Occipital lobe (tissue), 2 donors: ENCODE measurements around the gene GFER. TPM values are rescaled to one million over a fixed set of nuclear protein-coding genes. Genes with fewer than 3 reads are reported as not detected.

Experiments used
- DNase-seq: peaks from one replicate; lab custom pipeline; 2025; lab: John Stamatoyannopoulos, UW
- total RNA-seq: library from RNA; depleted of rRNA; stranded (reverse); fragments of >200 nt; gene quantifications from one replicate; pipeline ENCODE4 v1.2.3, GENCODE V29; 2014

Gene GFER
- total RNA-seq, 1 donor from 2014 or later = 10.9 TPM

DNA sequence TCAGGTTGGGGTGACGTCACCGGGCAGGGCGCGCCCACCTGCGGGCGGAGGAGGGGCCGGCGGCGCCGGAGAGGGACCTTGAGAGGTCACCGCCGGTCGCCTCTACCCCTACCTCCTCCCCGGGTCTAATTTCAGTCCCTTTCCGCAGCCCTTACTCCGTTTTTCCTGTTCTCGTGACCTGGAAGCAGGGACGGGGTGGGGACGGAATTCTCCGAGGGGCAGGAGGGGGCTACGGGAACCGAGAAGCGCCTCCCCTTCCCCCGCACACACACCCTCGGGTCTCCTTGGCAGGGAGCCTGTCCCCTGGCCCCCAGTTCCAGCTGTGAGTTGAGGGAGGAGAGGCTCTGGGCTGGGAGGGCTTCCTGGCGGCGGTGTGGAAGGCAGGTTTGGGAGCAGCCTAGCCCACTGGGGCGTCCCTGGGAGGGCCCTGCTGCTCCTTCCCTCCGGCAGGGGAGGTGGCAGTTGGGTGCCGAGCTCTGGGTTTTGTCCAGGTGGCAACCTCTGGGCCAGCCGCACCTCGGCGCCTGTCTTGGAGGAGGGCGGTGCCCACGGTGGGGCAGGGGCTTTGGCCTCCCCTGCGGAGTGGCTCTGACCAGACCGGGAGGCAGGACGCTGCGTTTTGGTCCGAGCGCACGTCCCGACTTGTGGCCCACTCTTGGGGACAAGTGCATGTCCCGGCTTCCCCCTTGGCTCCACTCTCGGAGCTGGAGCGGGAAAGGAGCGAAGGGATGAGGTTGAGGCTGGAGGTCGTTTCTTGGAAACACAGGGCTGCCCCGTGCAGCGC, 6.5 kb downstream of the GFER start:
- no peak for DNase-seq

DNA sequence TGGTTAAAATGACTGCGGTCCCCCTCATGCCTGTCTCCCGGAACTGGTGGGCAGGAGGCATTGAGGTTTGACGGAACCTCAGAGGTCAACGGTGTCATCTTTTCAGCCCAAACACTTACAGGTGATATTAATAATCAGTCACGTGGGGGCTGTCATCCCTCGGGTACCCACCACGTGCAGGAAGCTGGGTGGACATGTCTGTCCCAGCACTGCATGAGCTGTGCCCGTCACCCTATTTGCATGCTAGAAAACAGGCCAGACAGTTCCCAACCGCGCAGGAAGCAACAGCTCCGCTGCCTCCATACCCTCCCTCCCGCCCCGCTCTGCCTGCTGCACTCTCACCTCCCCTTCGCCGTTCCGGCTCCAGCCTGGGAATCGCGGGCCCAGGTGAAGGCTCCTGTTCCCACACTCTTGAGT, 7.2 kb downstream of the GFER start:
- no peak for DNase-seq

DNA sequence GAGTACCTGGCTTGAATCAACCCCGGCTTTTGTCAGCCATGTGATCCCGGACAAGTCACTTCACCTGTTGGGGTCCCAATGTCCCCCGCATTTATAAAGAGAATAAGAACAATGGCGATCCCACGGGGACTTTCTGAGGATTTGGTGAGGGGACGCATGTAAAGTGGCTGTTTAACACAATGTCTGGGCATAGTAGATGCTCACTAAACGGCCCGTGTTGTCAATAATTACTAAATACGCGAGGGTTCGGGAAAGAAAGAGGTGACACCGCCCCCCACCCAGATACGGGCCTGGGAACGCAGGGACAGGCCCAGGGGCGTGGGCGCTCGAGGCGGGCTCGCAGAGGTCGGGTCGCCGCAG, 7.6 kb downstream of the GFER start:
- DNase-seq = no peak

DNA sequence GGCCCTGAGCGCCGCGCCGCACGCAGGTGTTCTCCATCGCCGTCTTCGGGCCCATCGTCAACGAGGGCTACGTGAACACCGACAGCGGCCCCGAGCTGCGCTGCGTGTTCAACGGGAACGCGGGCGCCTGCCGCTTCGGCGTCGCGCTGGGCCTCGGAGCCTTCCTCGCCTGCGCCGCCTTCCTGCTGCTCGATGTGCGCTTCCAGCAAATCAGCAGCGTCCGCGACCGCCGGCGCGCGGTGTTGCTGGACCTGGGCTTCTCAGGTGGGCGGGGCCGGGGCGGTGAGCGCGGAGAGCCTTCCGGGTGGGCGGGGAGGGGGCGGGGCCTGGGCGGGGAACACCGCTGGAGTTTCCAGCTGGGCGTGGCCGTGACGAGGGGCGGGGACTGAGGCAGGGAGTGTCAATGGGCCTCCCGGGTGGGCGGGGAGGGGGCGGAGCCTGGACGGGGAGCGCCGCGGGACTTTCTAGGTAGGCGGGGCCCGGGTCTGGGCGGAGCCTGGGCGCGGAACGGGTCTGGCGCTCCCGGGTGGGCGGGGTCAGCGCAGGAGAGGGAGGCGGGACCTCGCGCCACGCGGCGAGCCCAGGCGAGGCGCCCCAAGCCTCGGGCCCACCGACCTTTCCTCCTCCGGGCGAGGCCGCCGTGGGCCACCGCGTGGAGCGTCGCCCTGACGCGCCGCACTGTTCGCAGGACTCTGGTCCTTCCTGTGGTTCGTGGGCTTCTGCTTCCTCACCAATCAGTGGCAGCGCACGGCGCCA, 8.1 kb downstream of the GFER start:
- DNase-seq = peak; percentile 87

DNA sequence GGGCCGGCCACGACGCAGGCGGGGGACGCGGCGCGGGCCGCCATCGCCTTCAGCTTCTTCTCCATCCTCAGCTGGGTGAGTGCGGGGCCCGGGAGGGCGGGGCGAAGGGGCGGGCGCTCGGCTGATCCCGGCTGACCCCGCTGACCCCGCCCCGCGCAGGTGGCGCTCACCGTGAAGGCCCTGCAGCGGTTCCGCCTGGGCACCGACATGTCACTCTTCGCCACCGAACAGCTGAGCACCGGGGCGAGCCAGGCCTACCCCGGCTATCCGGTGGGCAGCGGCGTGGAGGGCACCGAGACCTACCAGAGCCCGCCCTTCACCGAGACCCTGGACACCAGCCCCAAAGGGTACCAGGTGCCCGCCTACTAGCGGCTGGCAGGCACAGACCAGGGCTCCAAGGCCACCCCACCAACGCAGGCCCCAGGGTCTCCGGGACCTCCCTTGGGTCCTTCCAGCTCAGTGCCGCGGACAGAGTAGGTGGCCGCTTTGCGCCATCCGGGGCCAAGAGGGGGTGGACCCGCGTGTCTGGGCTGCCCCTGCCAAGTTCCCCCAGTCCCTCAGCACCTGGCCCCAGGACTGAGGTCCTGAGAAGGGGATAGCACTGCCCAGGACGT, 8.8 kb downstream of the GFER start:
- DNase-seq = no peak

DNA sequence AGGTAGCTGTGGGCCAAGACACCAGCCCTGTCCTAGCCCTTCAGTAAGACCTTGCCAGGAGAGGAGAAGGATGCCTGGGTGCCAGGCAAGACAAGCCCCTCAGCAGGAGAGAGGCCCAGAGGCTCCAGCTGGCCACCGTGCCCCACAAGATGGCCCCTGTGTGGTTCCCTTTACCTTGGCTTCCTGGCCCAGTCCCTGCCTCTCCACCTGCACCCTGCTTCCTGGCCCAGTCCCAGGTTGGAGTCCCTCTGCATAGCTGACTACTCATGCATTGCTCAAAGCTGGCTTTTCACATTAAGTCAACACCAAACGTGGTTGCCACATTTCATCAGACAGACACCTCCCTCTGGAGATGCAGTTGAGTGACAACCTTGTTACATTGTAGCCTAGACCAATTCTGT, 9.7 kb downstream of the GFER start:
- no peak for DNase-seq

DNA sequence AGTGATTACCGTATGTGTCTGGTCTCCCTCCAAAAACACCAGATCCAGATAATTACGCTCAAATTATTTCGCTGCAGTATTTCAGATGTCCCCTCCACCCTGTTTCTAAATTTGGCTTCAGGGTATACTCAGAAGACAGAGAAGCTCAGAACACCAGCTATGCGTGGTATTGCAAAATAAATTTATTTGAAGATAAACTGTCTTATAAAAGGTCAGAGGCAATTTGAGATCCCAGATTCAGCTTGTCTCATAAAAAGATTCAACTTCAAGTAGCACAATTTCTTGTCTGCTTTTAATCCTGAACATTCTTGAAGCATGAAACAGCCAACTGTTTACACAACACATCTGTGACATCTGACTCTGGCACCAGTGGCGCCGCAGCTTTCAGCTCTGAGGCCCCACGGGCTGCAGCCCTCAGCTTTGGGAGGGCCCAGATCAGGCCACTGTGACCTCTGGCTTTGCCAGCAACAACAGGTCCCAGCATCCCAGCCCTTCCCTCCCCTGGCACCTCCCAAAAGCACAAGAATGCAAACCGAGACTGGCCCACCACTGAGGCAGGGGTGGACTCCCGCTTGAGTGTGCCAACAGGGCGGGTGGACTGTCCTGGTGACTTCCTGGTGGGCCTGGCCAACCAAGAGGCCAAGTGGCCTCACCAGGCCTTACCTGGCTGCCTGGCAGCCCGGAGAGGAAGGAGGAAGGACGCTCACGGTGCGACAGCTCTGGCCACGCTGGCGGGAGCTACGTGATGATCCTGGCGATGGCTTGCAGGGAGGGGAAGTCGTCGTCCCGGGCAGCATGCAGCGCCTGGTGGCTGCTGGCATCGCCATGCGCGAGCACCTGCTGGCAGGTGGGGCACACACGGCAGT, 13.7 kb downstream of the GFER start:
- DNase-seq = no peak

DNA sequence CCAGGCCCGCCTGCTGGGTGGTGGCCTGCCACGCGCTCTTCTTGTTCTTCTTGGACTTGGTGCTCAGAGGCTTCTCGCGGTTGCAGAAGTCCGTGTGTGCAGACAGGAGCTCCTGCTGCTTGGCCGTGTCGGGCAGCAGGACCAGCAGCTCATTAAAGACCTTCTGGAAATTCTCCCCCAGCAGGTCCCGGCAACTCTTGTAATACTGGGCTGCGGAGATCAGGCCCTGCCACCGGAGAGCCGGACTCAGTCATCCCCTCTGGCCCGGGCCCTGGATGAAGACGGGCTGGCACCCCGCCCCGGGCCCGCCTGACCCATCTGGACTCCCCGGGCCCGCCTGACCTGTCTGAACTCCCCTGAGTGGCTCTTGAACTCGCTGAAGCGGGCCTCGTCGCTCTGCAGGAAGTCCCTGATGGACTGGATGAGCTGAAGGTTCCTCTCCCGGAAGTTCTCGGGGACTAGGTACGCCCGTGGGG, 14.4 kb downstream of the GFER start:
- DNase-seq = no peak

DNA sequence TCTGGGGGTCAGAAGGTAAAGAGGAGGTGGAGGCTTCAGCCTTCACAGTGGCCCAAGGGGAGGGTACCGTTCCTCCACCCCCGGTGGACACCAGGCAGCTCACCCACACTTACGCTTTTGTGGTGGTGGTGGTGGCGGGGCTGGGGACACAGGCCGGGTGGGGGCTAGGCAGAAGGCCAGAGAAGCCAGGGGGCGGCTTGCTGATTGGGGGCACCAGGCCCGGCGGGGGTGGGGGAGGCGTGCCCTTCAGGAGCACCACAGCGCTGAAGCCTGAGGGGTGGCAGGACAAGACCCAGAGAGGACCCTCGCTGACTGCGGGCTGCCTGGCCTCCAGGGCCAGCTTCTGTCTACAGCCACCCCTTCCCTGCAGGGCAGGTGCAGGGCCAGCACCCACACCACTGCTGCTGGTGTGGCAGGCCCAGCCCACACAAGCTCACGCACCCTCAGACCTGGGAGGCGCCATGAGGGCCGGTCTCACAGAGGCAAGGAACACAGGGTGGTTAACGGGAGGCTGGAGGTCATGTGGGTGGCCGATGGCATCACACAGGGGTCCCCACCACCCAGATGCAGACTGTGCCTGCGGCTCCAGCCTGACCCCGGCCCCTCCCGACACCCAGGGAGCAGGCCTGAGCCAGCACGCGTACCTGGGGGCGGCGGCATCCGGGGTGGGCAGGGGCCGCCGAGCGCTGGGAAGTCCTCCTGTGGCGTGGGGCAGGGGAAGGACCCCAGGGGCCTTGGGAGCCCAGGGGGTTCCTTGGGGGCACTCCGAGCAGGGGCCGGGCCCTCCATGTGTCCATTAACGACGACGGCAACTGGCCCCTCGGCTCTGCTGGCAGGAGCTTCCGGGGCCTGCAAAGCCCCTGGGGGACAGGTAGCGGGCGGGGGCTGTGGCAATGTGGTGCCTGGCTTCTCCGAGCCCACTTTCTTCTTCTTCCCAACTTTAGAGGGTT, 15.1 kb downstream of the GFER start:
- DNase-seq = no peak

DNA sequence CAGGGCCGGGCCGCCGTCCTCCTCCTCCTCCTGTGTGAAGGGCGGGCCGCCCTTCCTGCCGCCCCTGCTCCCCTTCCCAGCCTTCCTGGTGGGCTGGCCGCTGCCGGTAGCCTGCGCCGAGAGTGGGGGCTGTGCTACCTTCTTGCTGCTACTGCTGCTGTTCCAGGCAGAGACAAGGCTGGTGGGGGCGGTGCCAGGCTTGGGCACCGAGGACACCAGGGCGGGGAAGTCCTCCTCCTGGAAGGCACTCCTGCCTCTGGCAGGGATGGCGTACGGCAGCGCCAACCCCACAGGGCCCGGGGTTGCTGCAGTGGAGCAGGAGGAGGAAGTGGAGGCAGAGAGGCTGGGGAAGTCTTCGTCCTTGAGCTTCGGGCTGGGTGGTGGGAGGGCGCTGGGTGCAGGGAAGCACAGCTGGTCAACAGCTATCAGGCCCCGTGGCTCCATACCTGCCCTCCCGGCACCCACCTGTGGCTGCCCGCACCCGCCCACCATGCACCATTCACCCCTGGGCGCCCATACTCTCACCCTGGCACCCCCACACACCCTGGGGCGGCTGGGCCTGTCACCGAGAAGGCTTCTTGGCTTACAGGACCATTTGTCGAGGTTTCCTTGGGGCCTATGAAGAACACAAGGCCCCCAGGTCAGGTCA, 16.0 kb downstream of the GFER start:
- no peak for DNase-seq

DNA sequence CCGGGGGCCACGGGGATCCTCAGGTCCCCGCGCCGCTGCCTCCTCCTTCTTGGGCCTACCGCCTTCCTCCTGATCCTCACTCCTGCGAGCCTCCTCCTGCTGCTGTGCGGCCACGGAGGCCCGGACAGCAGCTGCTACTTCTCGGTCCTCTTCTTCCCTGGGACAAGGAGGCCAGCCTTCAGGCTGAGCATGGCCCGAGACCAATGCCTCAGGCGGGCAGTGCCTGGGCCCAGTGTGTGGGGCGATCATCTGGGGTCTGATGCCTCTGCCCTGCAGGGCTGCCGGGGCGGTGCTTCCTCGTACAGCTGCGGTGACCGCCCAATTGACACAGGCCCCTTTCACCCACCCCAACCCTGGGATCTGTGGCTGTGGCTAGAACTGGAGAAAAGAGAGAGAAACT, 17.0 kb downstream of the GFER start:
- no peak for DNase-seq

DNA sequence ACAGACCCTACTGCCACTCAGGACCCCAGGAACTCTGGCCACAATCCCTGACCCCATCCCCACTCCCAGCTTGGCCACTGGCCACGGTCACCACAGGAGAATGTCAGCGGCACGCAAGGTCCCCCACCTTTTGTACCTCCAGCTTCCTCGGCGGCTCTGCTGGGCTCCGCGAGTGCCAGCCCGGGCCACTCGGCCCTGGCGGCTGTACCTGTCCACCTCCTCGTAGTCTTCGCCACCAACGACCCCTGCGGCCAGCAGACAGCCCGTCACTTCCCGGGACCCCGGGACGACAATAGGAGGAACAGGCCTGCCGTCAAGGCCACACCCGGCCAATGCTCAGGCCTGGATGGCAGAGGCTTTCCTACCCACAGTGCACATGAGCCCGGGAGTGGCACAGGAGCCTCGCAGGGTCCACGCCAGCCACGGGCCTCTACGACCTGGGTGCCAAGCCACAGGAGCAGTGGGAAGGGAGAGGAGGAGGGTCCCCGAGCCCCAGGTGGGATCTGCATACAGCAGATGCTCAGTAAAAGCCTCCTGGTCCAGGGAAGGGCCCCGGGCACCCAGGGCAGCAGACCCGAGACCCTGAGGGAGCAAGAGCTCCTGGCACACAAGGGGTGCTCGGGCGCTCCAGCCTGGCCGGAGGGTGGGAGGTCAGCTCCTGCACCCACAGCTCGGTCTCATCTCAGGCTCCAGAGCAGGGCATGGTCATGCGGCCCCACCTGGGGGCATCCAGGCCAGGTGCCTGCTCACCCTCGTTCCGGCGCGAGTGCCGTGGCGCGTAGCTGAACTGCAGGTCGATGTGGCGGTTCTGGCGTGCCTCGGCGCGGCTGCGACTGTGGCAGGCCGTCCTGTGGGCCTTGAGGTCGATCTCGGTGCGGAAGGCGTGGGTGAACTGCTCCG, 17.7 kb downstream of the GFER start:
- no peak for DNase-seq

DNA sequence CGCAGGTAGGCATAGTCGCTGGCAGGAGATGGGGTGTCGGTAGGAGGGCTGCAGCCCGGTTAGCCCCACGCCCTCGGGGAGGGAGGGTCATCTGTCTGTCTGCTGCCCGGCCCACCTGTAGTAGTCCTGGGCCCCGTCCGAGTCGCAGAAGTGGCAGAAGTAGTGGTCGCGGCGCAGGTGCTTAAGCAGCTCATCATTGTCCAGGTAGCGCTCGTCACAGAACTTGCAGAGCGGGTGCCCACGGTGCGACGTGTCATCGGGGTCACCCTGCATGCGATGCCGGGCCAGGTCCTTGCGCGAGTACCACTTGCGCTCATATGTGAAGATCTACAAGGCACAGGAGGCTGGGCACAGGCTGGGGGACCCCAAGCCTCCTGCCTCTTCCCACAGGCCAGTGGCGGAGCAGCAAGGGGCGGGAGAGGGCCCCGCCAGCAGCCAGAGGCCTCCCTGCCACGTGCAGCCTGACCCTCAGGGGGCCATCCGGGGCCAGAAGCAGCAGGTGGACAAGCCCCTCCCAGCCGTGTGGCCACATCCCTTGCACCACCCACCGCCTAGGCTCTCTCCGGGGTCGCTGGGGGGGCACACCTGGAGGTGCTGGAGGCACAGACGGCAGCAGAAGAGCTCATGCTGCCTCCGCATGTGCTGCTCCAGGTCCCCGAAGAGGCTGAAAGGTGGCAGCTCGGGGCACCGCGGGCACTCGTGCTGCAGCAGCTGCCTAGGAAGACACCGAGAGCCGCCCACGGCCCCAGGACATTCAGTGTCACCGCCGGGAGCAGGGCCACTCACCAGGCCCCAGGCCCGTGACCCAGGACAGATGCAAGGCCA, 18.6 kb downstream of the GFER start:
- no peak for DNase-seq

DNA sequence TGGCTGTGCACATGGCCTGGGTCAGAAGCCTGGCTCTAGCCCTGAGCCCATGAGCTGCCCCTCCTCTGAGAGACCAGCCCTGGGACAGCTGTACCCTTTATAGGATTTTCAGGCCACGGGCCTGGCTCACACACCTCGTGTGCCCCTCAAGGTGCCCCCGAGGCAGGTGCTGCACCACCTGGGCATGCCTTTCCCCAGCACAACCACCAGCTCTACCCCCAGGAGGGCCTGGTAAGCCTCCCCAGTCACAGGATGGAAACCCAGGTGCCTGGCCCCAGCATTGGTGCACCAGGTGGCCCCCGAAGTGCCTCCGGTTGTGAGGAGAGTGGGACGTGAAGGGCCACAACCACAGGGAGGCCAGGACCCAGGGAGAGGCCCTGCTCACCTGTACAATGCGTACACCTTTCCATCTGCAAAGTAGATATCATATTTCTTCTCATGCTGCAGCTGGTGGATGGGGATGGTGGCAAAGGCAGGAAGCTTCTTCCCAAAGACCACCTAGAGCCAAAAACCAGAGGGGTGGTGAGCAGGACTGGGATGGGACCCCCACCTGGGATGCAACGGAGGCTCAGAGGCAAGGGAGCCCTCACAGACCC, 19.3 kb downstream of the GFER start:
- DNase-seq = no peak

DNA sequence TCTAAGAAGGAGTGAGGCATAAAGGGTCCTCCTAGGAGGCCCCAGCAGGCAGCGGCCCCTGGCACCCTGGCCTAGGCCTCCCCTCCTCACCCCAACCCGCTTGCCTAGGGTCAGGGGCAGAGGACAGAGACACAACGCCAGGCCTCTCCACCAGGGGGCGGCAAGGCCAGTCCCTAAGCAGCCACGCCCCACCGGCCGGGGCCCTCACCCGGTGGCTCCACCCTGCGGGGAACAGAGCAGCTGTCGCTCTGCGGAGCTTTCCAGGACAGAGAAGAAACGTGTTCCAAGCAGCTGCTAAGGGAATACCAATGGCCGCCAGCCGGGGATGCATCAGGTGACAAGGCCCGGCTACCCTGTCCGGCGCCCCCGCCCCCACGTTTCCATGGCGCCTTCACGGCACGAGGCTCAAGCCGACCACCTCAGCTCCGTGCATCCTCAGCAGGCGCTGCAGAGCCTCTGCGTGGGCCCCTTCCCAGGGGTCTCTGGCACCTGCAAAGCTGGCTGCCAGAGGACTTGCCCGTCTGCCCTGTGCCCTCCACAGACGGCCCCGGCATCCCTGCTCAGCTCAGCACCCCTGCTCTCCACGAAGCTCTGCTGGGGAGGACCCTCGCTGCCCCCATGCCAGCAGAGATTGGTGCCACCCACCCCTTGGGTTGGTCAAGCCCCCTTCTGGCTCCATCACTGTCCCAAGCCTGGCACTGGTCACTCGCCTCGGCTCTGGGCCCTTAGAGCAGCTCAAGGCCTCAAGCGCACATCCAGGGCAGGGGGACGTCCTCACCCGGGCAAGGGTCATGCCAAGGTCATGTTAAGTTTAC, 20.0 kb downstream of the GFER start:
- peak; percentile 49 for DNase-seq

DNA sequence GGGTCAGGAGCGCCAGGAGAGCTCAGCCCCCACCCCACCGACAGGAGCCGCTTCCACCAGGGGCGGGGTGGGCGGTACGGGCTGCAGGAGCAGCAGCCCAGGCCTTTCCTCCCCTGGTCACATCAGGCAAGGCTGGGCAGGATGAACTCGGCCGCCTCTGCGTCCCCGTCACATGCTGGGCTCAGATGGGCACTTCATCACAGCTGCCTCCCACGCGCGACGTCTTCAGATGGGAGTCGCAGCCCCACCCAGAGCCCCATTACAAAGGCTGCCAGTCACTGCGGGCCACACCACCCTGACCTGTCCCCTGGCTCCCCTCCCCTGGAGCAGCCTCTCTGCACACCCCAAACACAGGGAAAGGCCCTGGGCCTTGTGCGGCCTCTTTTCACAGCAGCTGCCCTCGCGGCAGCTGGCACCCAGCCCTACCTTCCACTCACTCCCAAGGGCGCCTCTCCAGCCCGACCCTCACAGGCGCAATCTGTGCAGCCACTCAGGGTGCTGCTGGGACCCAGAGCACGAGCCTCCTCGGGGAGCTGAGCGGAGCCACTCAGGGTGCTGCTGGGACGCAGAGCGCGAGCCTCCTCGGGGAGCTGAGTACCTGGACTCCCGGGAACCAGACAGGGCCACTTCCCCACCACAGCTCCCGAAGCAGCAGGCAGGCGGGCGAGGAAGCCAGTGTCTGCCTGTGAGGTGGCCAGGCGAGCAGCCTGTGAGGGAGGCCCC, 21.0 kb downstream of the GFER start:
- no peak for DNase-seq
